Fibroblast of skin of left biceps (primary cell): ENCODE data around the gene GAB1.

Experiments used
- DNase-seq, 2 experiments: peaks; one replicate each; pipeline ENCODE4 v3.0.0-alpha.2; 2013; ENCODE audit warnings: low read depth in 2 of 2

The GAB1 gene

DNA sequence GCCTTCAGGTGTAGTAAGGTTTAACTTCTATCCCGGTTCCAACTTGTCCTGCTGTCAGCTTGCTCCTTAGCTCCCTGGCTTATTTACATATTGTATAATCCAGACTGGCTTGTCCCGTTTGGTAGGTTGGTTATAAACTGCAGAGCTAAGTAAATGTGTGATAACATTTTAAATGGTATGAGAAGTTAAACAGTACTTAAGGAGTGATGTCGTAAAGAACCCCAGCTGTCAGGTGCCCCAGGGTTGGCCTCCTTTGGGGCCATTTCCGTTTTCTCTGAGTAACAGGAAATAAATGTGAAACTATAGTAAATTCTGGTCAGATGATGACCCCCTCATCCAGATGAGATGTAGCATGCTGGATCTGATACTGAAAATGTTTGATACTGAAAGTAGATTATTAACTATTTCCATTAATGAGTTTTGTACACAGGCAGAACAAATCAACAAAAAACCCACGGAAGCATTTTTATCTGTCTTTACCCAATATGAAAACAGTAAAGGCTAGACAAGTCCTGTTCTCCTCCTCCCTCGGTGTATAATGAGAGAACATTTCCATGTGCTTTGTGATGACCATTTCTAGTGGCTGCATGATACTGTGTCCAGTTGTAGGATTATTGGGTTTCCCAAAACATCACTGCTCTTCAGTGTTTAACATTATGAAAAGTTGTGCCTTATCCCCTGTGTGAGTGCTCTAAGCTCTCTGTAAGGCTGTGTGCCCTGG, 22.4 kb downstream of the GAB1 start:
- no peak for DNase-seq

DNA sequence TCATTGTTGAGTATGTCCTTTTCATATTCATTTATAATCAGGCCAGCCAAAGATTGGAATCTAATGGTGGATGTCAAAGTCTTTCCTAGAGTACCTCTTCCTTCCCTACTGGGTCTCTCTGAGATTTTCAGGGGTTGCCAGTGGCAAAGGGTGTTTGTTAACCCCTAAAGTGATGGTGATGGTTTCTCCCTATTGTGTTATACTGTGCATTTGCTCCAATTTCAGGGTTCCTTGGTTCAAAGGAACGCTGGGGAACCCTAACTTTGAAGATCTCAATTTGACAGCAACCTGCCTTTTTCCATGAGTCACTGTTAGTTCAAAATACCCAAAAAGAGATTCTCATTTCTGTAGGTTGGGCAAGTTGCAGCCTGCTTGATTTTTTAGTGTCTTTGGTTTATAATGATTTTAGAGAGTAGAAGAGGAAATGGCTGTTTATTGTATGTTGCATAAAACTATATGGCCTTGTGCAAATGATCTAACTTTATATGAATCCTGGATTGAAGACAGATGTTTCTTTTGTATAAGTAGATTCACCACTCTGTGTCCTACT, 23.0 kb downstream of the GAB1 start:
- no peak for DNase-seq

GRCh38 chr4:143360838-143361625, 24.4 kb downstream of the GAB1 start:
- no peak for DNase-seq

GRCh38 chr4:143362349-143363046, 25.8 kb downstream of the GAB1 start:
- no peak for DNase-seq

DNA sequence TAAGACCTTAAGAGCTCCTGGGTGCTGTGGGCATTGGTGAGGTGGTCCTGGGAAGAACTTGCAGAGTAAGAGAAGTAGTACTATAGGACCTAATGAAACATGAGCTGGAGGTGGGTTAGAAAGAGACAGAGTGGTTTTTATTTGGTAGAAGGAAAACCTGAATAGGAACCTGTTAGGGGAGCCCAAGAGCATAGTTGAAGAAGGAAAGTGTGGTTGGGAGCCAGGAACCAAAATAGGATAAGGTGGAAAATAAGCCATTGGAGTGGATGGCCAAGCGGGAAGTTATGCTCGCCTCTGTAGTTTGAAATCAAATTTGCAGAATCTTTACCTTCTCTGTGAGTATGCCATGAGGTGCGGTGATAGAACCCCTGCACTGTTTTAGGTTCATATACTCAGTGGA, 26.7 kb downstream of the GAB1 start:
- no peak for DNase-seq

- DNase-seq, result no peak
These were observed 27.4 kb downstream of the GAB1 start for GRCh38 chr4:143364063-143364462.

- DNase-seq, result no peak
These were observed 31.2 kb downstream of the GAB1 start for GRCh38 chr4:143367863-143368262.

GRCh38 chr4:143369552-143369951, 32.9 kb downstream of the GAB1 start:
- no peak for DNase-seq

DNA sequence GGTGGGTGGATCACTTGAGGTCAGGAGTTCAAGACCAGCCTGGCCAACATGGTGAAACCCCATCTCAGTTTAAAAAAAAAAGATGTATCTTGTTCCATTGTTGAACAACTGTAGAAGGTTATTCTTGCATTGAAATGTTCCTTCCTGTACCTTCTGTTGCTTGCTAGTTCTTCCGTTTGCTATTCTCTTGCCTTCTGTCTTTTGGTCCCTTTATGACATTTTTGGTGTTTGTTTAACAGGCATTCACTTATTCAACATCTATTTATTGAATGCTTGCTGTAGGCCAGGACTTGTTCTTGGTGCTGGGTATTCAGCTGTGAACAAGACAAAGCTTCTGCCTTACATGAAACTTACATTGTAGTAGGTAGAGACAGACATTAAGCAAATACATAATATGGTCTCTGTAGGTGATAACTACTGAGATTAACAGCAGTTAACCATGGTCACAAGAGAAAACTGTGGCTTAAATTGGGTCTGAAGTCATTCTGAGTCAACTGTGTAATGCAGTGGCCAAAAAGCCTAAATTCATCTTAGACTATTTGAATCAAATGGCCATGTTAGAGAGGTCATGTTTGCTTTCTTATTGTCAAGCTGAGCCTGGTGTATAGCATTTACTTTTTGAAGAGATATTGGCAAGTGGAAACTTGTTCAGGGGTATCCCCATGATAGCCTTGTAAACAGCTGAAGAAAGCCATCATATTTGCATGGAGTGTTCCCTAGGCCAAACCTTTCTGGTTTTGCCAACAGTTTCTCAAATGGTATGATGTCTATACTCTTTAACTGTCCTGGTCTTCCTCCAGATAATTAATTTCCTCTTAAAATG, 35.6 kb downstream of the GAB1 start:
- no peak for DNase-seq

DNA sequence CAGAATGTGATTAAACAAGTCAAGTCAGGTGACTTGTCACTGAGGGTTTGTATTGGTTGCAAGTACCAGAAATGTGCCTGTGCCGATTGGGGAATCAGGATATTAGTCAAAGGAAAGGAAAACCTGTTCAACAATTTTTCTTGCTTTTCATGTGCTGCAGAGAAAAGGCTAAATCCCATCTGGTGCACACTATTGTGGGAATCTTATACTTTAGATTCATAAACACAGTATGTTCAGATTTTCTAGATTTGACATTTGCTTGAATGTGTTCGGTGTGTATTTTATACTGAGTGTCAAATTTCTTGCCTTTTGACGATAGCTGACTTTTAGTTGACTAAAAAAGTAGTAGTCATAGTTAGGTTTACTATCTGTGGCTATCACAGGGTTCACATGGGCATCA, 37.6 kb downstream of the GAB1 start:
- no peak for DNase-seq

DNA sequence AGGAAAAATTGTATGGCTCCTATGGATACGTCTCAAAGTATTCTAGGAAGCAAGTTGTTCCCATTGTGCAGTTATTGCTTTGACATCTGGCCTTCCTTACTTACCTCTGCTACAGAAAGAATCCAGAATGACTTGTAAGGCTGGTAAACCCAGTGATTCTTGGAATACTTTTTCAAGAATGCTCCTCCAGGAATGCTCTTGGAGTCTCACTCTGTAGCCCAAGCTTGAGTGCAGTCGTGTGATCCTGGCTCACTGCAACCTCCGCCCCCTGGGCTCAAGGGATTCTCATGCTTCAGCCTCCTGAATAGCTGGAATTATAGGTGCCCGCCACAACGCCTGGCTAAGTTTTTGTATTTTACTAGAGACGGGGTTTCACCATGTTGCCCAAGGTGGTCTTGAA, 38.1 kb downstream of the GAB1 start:
- DNase-seq, result no peak

GRCh38 chr4:143375326-143376073, 38.8 kb downstream of the GAB1 start:
- no peak for DNase-seq

DNA sequence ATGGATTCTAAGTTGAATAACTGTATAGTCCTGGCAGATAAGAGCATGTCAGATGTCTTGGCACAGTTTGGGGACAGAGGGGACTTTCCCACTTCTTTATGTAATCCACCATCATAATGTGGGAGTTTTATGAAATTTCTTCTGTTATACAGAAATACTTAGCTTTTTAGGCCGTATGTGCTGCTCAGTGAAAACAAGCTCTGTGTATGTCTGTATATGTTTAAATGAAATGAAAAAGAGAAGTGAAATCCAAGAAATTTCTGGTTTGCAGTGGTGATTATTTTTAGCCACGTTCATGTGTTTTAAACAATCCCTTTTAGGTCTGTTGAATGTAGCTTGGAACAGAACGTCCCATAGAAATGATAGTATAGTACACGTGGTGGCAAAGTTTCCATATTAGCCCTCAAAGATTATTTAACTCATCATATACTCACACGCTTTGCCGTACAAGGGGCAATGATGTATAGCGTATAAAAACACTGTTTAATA, 41.0 kb downstream of the GAB1 start:
- DNase-seq, result no peak

DNA sequence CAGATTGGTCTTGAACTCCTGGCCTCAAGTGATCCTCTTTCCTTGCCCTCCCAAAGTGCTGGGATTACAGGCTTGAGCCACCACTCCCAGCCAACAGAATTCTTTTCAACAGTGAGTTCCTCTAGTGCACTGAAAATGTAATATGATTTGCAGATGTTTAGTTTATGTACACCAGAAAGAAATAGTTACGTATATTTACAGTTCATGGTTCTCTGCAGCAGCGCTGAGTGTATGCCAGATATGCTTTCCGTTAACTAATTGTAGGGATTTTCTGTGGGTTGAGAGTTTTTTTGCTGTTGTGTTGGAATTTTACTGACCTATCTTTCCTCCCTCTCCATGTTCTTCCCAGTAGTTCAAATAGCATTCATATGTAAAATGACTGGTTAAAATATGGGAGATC, 44.0 kb downstream of the GAB1 start:
- DNase-seq, result no peak

DNA sequence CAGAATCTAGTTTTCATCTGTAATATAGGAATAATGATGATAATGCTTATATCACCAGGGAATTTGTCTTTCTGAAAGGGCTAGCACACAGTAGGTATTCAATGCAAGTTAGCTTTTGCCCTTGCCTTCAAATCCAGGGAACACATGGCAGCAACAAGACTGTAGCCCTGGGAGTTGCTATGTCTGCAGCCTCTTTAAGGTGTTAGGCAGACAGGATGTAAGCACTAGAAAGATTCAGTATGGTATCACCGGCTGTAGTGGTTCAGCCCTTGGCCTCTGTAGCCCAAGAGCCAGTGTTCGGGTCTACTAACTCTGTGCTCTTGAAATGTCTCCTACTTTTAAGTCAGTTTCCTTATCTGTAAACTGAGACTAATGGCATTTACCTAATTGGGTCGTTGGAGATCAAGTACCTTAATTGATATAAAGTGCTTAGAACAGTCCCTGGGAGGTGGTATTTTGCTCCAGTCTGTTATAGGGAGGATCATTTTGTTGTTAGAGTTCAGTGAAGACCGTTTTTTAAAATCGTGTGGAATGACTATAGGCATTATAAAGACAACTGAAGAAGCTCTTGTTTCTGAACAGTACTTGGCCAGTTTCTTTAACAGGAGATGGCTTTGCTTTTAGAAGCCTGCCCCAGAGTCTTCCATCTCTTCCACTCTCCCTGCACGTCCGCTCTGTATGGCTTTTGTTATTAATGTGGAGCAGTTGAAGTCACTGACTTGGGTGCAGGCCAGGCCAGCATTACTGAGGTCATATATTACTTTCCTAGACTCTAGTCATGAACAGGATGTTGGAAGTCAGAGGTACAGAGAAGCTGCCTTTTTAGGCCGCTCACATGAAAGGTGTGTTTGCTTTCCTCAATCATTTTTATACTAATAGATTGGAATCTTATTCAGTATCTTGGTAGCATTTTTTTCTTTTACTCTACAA, 44.8 kb downstream of the GAB1 start:
- DNase-seq, result peak; percentile 57 to 60

DNA sequence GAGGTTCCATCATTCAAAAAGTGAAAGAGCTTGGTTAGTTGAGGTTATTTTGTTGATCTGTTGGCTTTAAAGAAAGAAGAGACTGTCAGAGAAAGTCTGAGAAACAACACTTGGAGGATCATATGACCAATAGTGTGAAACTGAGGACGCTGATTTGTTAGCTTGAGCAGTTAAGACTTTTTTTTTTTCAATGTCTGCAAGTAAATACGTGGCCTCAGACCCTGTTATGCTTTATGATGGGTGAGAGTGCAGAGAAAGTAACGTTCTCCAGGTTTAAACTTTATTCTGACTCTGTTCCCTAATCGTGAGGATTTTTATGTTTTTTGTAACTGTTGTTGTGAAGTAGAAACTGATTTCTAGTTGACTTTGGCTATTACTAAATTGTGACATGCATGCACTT, 45.9 kb downstream of the GAB1 start:
- no peak for DNase-seq

DNA sequence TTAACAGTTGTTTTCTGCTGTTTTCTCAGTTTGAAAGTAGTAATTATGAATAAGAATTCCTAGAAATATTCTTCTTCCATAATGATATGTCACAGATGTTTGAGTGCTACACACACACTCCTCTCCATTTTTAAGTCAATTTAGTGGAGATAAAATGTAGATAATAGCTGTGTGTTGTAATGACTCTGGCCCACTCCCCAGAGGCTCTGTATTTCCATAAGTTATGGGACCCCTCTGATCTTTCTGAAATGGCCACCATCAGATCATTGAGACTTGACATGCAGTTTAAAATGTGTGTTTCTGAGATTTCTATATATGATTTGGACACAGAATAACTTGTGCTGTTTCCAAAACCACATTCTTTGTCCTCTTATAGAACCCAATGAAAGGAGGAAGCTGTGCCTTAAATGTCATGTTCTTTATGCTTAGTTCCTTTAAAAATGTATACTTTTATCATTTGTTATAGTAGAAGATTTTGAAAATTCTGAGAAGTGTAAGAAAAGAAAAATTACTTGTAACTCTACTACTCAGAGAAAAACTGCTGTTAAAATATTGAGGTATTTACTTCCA, 46.4 kb downstream of the GAB1 start:
- no peak for DNase-seq

DNA sequence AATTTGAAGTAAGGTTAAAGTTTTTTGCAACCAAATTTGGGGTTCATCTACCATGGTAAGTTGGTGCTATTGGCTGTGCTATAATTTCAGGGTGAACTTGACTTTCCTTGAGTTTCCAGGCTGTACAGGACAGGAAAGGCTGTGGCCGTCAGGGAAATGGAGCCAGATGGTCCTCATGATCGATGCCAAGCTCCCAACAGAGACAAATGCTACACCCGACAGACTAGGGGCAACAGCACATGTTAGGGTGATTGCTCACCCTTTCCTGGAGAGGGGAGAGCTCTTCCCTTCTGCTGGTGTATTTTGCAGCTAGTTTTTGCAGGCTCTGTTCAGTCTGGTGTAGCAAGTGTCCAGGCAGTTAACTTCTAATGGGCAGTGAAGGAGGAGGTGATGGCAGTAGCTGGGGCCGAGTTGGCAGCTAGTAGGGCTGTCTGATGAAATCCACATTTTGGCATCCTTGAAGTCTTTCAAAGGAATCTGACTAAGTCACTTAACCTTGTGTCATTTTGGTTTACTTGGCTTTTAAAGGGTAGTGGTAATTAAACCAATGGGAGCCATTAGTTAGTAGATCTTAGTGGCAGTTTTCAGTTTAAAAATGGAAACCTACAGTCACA, 47.8 kb downstream of the GAB1 start:
- no peak for DNase-seq

DNA sequence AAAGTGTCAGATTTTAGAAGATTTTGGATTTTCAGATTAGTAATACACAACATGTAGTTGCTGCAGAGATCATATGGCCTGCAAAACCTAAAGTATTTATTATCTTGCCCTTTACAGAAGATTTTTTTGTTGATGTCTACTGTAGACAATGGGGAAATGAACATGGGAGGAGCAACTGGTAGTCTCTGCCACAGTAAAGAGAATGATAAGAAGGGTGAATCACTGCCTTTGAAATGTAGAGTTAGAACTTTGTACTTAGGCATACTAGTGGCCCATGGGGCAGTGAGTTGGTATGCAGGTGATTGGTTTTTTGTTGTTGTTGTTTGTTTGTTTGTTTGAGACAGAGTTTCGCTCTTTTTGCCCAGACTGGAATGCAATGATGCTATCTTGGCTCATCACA, 50.1 kb downstream of the GAB1 start:
- no peak for DNase-seq
